SKM-1 treated with dmso at 0.1 percent for 144 hours (cell line): ENCODE results near the gene CPLX1.
"Not testable (repeated sequence)": the region's sequence is repeated elsewhere in the genome, so short reads cannot be mapped to it uniquely, and the experiment has no call there.

ENCODE experiments used
- DNase-seq: peaks from one replicate; lab custom pipeline; 2025; ENCODE audit not compliant: unreplicated experiment; lab: John Stamatoyannopoulos, UW

The CPLX1 gene

GRCh38 chr4:793093-793861 is 32.7 kb downstream of the CPLX1 start:
- no peak for DNase-seq

- DNase-seq = no peak
Observed at GRCh38 chr4:792626-793092, 33.3 kb downstream of the CPLX1 start.

- no peak for DNase-seq
Observed at GRCh38 chr4:791898-792625, 33.9 kb downstream of the CPLX1 start.

GRCh38 chr4:791252-791897 is 34.6 kb downstream of the CPLX1 start:
- DNase-seq = no peak

- DNase-seq = no peak
Observed at GRCh38 chr4:790466-790820, 35.5 kb downstream of the CPLX1 start.

- DNase-seq = no peak
Observed at GRCh38 chr4:789571-790465, 36.1 kb downstream of the CPLX1 start.

- no peak for DNase-seq
Observed at GRCh38 chr4:788636-789297, 37.2 kb downstream of the CPLX1 start.

- no peak for DNase-seq
Observed at GRCh38 chr4:788006-788635, 37.8 kb downstream of the CPLX1 start.

GRCh38 chr4:787561-787981 is 38.4 kb downstream of the CPLX1 start:
- DNase-seq = no peak

- DNase-seq = no peak
Observed at GRCh38 chr4:786861-787300, 39.0 kb downstream of the CPLX1 start.

GRCh38 chr4:786074-786741 is 39.7 kb downstream of the CPLX1 start:
- DNase-seq = no peak

GRCh38 chr4:785332-786073 is 40.4 kb downstream of the CPLX1 start:
- DNase-seq = no peak

- no peak for DNase-seq
Observed at GRCh38 chr4:784401-785331, 41.3 kb downstream of the CPLX1 start.

GRCh38 chr4:781493-782216 is 44.3 kb downstream of the CPLX1 start:
- peak; percentile 99 for DNase-seq

GRCh38 chr4:780716-781492 is 45.0 kb downstream of the CPLX1 start:
- no peak for DNase-seq

GRCh38 chr4:780255-780654 is 45.7 kb downstream of the CPLX1 start:
- not testable (repeated sequence) for DNase-seq
